Left lung (tissue), 10 donors: ENCODE results near the gene NAA40. TPM values are rescaled to one million over a fixed set of nuclear protein-coding genes. Genes with fewer than 3 reads are reported as not detected.
"Not testable (repeated sequence)": the region's sequence is repeated elsewhere in the genome, so short reads cannot be mapped to it uniquely, and the experiment has no call there.

Experiments used
- ATAC-seq: fragments of 200-7000 bp; cut with Tn5 transposase; one replicate; pipeline ENCODE4 v1.9.1; 2020; ENCODE audit warnings: moderate library complexity
- DNase-seq, 4 donors: peaks; one replicate each; pipeline ENCODE4 v3.0.0-alpha.2; 2013 to 2020
- H3K27ac ChIP-seq, 2 donors: fragments of 200-600 bp; sonication (generic) in 1 of 2; one replicate each; pipeline versions ENCODE4 v1.5.0 to v1.8.0; 2020 to 2021
- H3K27me3 ChIP-seq, 2 donors: fragments of 200-600 bp; sonication (generic) in 1 of 2; one replicate each; pipeline versions ENCODE4 v1.5.0 to v1.8.0; 2020 to 2021
- H3K36me3 ChIP-seq, 2 donors: fragments of 200-600 bp; sonication (generic) in 1 of 2; one replicate each; pipeline versions ENCODE4 v1.5.0 to v1.8.0; 2020 to 2021
- H3K4me1 ChIP-seq, 2 donors: fragments of 200-600 bp; one replicate each; pipeline ENCODE4 v1.8.0; 2021
- H3K4me3 ChIP-seq, 2 donors: fragments of 200-600 bp; sonication (generic) in 1 of 2; one replicate each; pipeline versions ENCODE4 v1.5.0 to v1.8.0; 2020 to 2021; ENCODE audit warnings: mild to moderate bottlenecking in 1 of 2
- H3K9me3 ChIP-seq, 2 donors: fragments of 200-600 bp; sonication (generic) in 1 of 2; one replicate each; pipeline versions ENCODE4 v1.5.0 to v1.8.0; 2020 to 2021
- CTCF ChIP-seq, 2 donors: fragments of 200-600 bp; sonication (generic) in 1 of 2; IDR thresholded peaks; one replicate each; pipeline versions ENCODE4 v1.5.0 to v1.8.0; 2021; ENCODE audit warnings: antibody characterized with exemption in 2 of 2
- intact Hi-C, 2 donors: fragments of 100-400 bp; cut with DNase I; formaldehyde crosslinking; loops; one replicate each; pipeline versions ENCODE4 v1.11.2 to v1.14.2; 2022
- polyA plus RNA-seq, 6 donors: library from polyadenylated mRNA; unstranded; fragments of 120-200 nt; gene quantifications; one replicate each; pipeline ENCODE4 v1.2.1, GENCODE V29; 2013; ENCODE audit not compliant: insufficient read length in 6 of 6
- total RNA-seq, 2 donors: library from RNA; stranded (reverse); fragmentation: NEBNext Ultra II Directional; extraction: Animal tissue kit (Norgen Biotek cat#: 25700); gene quantifications; one replicate each; pipeline ENCODE4 v1.2.1, GENCODE V29; 2021
- donor health status: DM: no; HTN: yes; CAD: no.
- donor health status: DM: no; HTN: no; CAD: no.

Gene NAA40
- total and polyA plus RNA-seq, 8 donors, result 15.9 to 34.8 (median 28.4) TPM

- DNase-seq (no peak), ATAC-seq (no peak)
- H3K4me3 ChIP-seq, result no peak overlapping the region
- TF ChIP-seq CTCF (IDR thresholded peaks at IDR 0.05), result no peak
- intact Hi-C loops, result no loop called here
- no peaks in the 10 kb centered on the region for H3K4me1 ChIP-seq
- H3K9me3 ChIP-seq, result no peaks in the 10 kb centered on the region
- H3K27ac ChIP-seq, result no peak overlapping the region
- peaks cover 0 to 18% of the 10 kb centered on the region in 2 donors for H3K27me3 ChIP-seq
- H3K36me3 ChIP-seq, result peaks cover 0 to 36% of the 10 kb centered on the region in 2 donors
Measured at GRCh38 chr11:63958008-63958407, 19.2 kb downstream of the NAA40 start.

GRCh38 chr11:63961608-63962412 lies 23.0 kb downstream of the NAA40 start:
- Histone ChIP-seq H3K36me3 (no peaks in the 10 kb centered on the region), H3K4me1 (no peaks in the 10 kb centered on the region), H3K27ac (no peak overlapping the region), H3K27me3 (peaks cover 0 to 22% of the 10 kb centered on the region in 2 donors), H3K9me3 (no peaks in the 10 kb centered on the region), H3K4me3 (no peak overlapping the region)
- no peak for TF ChIP-seq CTCF (IDR thresholded peaks at IDR 0.05)
- ATAC-seq (peak; percentile 65), DNase-seq (peak in 3 of 4 donors; percentile 13 to 44 (median 42))
- intact Hi-C loops, result no loop called here

- H3K9me3 ChIP-seq, H3K36me3 ChIP-seq, intact Hi-C loops, H3K4me3 ChIP-seq, H3K27ac ChIP-seq, H3K4me1 ChIP-seq, DNase-seq, ATAC-seq: not testable (repeated sequence)
- peaks cover 0 to 22% of the 10 kb centered on the region in 2 donors for H3K27me3 ChIP-seq
Measured at GRCh38 chr11:63963895-63964294, 25.1 kb downstream of the NAA40 start.

- DNase-seq (no peak), ATAC-seq (no peak)
- no peaks in the 10 kb centered on the region for H3K9me3 ChIP-seq
- TF ChIP-seq CTCF (IDR thresholded peaks at IDR 0.05), result no peak
- H3K4me3 ChIP-seq, result no peak overlapping the region
- no peaks in the 10 kb centered on the region for H3K36me3 ChIP-seq
- H3K27me3 ChIP-seq, result peaks cover 0 to 16% of the 10 kb centered on the region in 2 donors
- intact Hi-C loops, result no loop called here
- H3K4me1 ChIP-seq, result no peaks in the 10 kb centered on the region
- no peak overlapping the region for H3K27ac ChIP-seq
Measured at GRCh38 chr11:63966444-63966843, 27.6 kb downstream of the NAA40 start.

- no peaks in the 10 kb centered on the region for H3K9me3 ChIP-seq
- H3K4me1 ChIP-seq, result peaks cover 0 to 3% of the 10 kb centered on the region in 2 donors
- intact Hi-C loops, result no loop called here
- DNase-seq (no peak), ATAC-seq (no peak)
- H3K27me3 ChIP-seq, result peaks cover 0 to 2% of the 10 kb centered on the region in 2 donors
- no peaks in the 10 kb centered on the region for H3K36me3 ChIP-seq
- TF ChIP-seq CTCF (IDR thresholded peaks at IDR 0.05), result no peak
- H3K27ac ChIP-seq, result no peak overlapping the region
- no peak overlapping the region for H3K4me3 ChIP-seq
Measured at GRCh38 chr11:63969461-63969860, 30.7 kb downstream of the NAA40 start.
